IMR-90 (cell line): Measurements from ENCODE around the gene TRIM26. TPM values are rescaled to one million over a fixed set of nuclear protein-coding genes. Genes with fewer than 3 reads are reported as not detected.

Experiments used
- ATAC-seq: fragments of 200-7000 bp; cut with Tn5 transposase; 2 replicates; pipeline ENCODE4 v1.9.1; 2020; ENCODE audit warnings: low read depth, mild to moderate bottlenecking, moderate library complexity
- BruUV-seq: library from RNA; stranded (reverse); fragments of 400-500 nt; replicated peaks from 2 replicates; lab custom pipeline; 2021; lab: Mats Ljungman, UMichigan
- CTCF ChIA-PET: fragments of 300-600 bp; formaldehyde crosslinking; extraction: SDS; loops from one replicate; lab custom pipeline; 2021; ENCODE audit warnings: antibody characterized with exemption; lab: Yijun Ruan, JAX
- POLR2A ChIA-PET: fragments of 300-600 bp; sonication (Branson Sonifier 250); formaldehyde crosslinking; loops from one replicate; lab custom pipeline; 2022; ENCODE audit warnings: antibody characterized with exemption; ENCODE audit not compliant: unreplicated experiment; lab: Charles Lee
- DNase-seq: peaks from one replicate; pipeline ENCODE4 v3.0.0; 2013
- H2AFZ ChIP-seq: replicated peaks from 2 replicates; pipeline ENCODE3; 2013; ENCODE audit warnings: low read length, mild to moderate bottlenecking; ENCODE audit not compliant: poor library complexity
- H2AK5ac ChIP-seq: 2 replicates; pipeline ENCODE4 v1.6.1; 2013; ENCODE audit warnings: low read depth, low read length, inconsistent platforms
- H2AK9ac ChIP-seq: replicated peaks from 2 replicates; pipeline ENCODE3; 2013; ENCODE audit warnings: mild to moderate bottlenecking, low read depth, low read length, moderate library complexity; ENCODE audit not compliant: poor library complexity
- H2BK120ac ChIP-seq: 2 replicates; pipeline ENCODE4 v1.6.1; 2013; ENCODE audit warnings: low read depth, low read length, inconsistent platforms
- H2BK15ac ChIP-seq: 3 replicates; pipeline ENCODE4 v1.6.1; 2013; ENCODE audit warnings: low read depth, low read length, inconsistent platforms
- H2BK20ac ChIP-seq: 2 replicates; pipeline ENCODE4 v1.6.1; 2013; ENCODE audit warnings: low read depth, mild to moderate bottlenecking, inconsistent platforms, low read length, moderate library complexity
- H2BK5ac ChIP-seq: 2 replicates; pipeline ENCODE4 v1.6.1; 2013; ENCODE audit warnings: mild to moderate bottlenecking, low read depth, low read length, inconsistent platforms; ENCODE audit not compliant: poor library complexity, severe bottlenecking
- H3K14ac ChIP-seq: replicated peaks from 2 replicates; pipeline ENCODE4 v1.6.1; 2013; ENCODE audit warnings: low read depth, low read length, inconsistent platforms
- H3K18ac ChIP-seq: 2 replicates; pipeline ENCODE4 v1.6.1; 2013; ENCODE audit warnings: low read depth, low read length, control low read depth
- H3K23ac ChIP-seq: 2 replicates; pipeline ENCODE4 v1.6.1; 2013; ENCODE audit warnings: low read depth, low read length, inconsistent platforms
- H3K27ac ChIP-seq: 2 replicates; pipeline ENCODE4 v1.5.1; 2013; ENCODE audit warnings: mild to moderate bottlenecking, control low read depth, low read length; ENCODE audit not compliant: insufficient read depth
- H3K27me3 ChIP-seq: 2 replicates; pipeline ENCODE4 v1.6.1; 2013; ENCODE audit warnings: low read length; ENCODE audit not compliant: control insufficient read depth, insufficient read depth
- H3K36me3 ChIP-seq: 2 replicates; pipeline ENCODE4 v1.6.1; 2013; ENCODE audit warnings: low read length, mixed read lengths; ENCODE audit not compliant: control insufficient read depth, insufficient read depth
- H3K4ac ChIP-seq: 2 replicates; pipeline ENCODE4 v1.6.1; 2013; ENCODE audit warnings: low read depth, low read length, inconsistent platforms
- H3K4me1 ChIP-seq: 2 replicates; pipeline ENCODE4 v1.6.1; 2013; ENCODE audit warnings: low read length, mixed read lengths; ENCODE audit not compliant: control insufficient read depth, insufficient read depth
- H3K4me2 ChIP-seq: 2 replicates; pipeline ENCODE4 v1.6.1; 2013; ENCODE audit warnings: low read depth, mild to moderate bottlenecking, control low read depth, low read length, moderate library complexity
- H3K4me3 ChIP-seq: 2 replicates; pipeline ENCODE4 v1.5.1; 2013; ENCODE audit warnings: low read depth, mild to moderate bottlenecking, control low read depth, low read length, moderate library complexity; ENCODE audit not compliant: insufficient read depth
- H3K56ac ChIP-seq: 2 replicates; pipeline ENCODE4 v1.6.1; 2013; ENCODE audit warnings: low read length, inconsistent platforms; ENCODE audit not compliant: insufficient read depth; ENCODE audit errors: extremely low read depth
- H3K79me1 ChIP-seq, 2 experiments: 2 replicates each; pipeline ENCODE4 v1.6.1; 2013; ENCODE audit warnings: low read length in 2 of 2, inconsistent platforms in 1 of 2, low read depth in 1 of 2
- H3K9ac ChIP-seq: 2 replicates; pipeline ENCODE4 v1.6.1; 2013; ENCODE audit warnings: low read depth, low read length, control low read depth
- H3K9me1 ChIP-seq: 2 replicates; pipeline ENCODE4 v1.6.1; 2013; ENCODE audit warnings: low read length, inconsistent platforms; ENCODE audit not compliant: insufficient read depth
- H3K9me3 ChIP-seq: 2 replicates; pipeline ENCODE4 v1.6.1; 2013; ENCODE audit warnings: low read length; ENCODE audit not compliant: control insufficient read depth, insufficient read depth
- H4K20me1 ChIP-seq: 2 replicates; pipeline ENCODE4 v1.6.1; 2013; ENCODE audit warnings: low read length, inconsistent platforms; ENCODE audit not compliant: insufficient read depth
- H4K5ac ChIP-seq: 2 replicates; pipeline ENCODE4 v1.6.1; 2013; ENCODE audit warnings: mild to moderate bottlenecking, low read depth, low read length, control low read depth
- H4K8ac ChIP-seq, 2 experiments: 2 replicates each; pipeline ENCODE4 v1.6.1; 2013; ENCODE audit warnings: low read depth in 2 of 2, low read length in 2 of 2, control low read depth in 1 of 2, inconsistent platforms in 1 of 2
- H4K91ac ChIP-seq: 2 replicates; pipeline ENCODE4 v1.6.1; 2013; ENCODE audit warnings: low read depth, low read length, inconsistent platforms; ENCODE audit not compliant: insufficient read depth
- CEBPB ChIP-seq: IDR thresholded peaks from 2 replicates; pipeline ENCODE4 v1.6.1; 2012; ENCODE audit warnings: low read depth, low read length, improper control_type of control experiment
- MAFK ChIP-seq: IDR thresholded peaks from 2 replicates; pipeline ENCODE4 v1.6.1; 2012; ENCODE audit warnings: low read depth, low read length, improper control_type of control experiment
- SMC3 ChIP-seq: fragments of 150-350 bp; IDR thresholded peaks from 2 replicates; pipeline ENCODE4 v1.6.1; 2016; ENCODE audit warnings: low read depth, mild to moderate bottlenecking, antibody characterized with exemption, low read length, moderate library complexity
- WGBS, 2 experiments: methylation state at CpG; one replicate each; pipeline versions ENCODE4 v1.1.5 to v1.1.7; 2013; ENCODE audit warnings: missing lambda C conversion rate in 2 of 2; ENCODE audit not compliant: insufficient read length in 1 of 2; ENCODE audit errors: extremely low coverage in 2 of 2; 5-methylcytosine and 5-hydroxymethylcytosine counted together
- dilution Hi-C: fragments of 300-500 bp; cut with HindIII; formaldehyde crosslinking; loops from one replicate; pipeline ENCODE4 v1.14.3; 2018; ENCODE audit warnings: low sequenced_read_pairs; ENCODE audit not compliant: unreplicated experiment
- in situ Hi-C: fragments of 300-500 bp; cut with MboI; formaldehyde crosslinking; loops from 3 replicates; pipeline ENCODE4 v1.14.3; 2019; ENCODE audit warnings: low sequenced_read_pairs, inconsistent platforms, mixed read lengths
- intact Hi-C: fragments of 100-400 bp; cut with micrococcal nuclease; formaldehyde crosslinking; loops from 2 replicates; pipeline ENCODE4 v1.10.0; 2022
- polyA plus RNA-seq, 3 experiments: library from polyadenylated mRNA; depleted of rRNA; stranded (reverse); fragments of >200 nt; gene quantifications; 2 replicates each; pipeline ENCODE4 v1.2.3, GENCODE V29; 2012; ENCODE audit warnings: low replicate concordance in 1 of 3
- total RNA-seq: library from RNA; depleted of rRNA; stranded (reverse); fragments of >200 nt; gene quantifications from 2 replicates; pipeline ENCODE4 v1.2.3, GENCODE V29; 2012

The TRIM26 gene
- total and polyA plus RNA-seq, 2 of the 4 experiments (the other 2 are of a cell fraction) = 22.6 to 23.8 TPM

DNA sequence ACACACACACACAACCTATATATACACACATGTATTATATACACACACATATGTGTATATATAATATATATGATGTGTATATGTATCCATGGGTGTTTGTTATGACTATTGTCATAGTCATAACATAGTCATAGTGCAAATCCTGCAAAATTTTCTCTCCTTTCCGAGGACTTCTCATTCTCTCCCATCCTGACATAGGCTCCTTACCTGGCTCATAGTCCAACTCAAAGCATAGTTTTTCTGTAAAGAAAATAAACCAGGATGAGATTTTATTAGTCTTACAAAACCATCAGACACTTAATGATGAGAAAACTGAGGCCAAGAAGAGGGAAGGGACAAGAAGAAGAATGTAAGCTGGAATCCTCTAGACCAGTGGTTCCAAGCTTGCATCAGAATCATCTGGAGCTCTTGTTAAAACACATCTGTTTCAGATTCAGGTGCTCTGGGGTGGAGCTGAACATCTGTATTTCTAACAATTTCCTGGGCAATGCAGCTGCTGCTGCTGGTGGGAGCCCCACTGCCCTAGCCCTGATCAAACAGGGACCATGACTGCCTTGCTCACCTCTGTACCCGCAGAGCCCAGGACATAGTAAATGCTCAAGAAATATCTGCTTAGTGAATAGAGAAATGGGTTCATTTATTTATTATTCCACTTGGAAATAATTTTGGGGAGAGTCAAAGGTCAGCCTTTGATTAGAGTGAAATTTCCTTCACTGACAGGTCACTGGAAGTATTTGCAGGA lies 57.5 kb downstream of the TRIM26 start:
- H4K5ac ChIP-seq = no peak overlapping the region
- no peak for ATAC-seq
- no peak for DNase-seq
- no peak overlapping the region for H2BK20ac ChIP-seq
- no peaks in the 10 kb centered on the region for H4K20me1 ChIP-seq
- H3K4ac ChIP-seq = no peak overlapping the region
- no peak overlapping the region for H2AK9ac ChIP-seq
- no CpG with 5 or more reads among the region's 2 CpGs for WGBS, 2 experiments
- H3K27me3 ChIP-seq = peaks cover 27% of the 10 kb centered on the region
- no peak overlapping the region for H4K91ac ChIP-seq
- no peak overlapping the region for H2BK5ac ChIP-seq
- ChIA-PET CTCF (no interaction called here), POLR2A (no interaction called here)
- no peaks in the 10 kb centered on the region for H3K9me1 ChIP-seq
- H3K79me1 ChIP-seq = no peaks in the 10 kb centered on the region
- no peak overlapping the region for H2BK15ac ChIP-seq
- H3K9ac ChIP-seq = no peak overlapping the region
- H3K14ac ChIP-seq = no peak overlapping the region
- no TSS peak for BruUV-seq
- no peak overlapping the region for H3K27ac ChIP-seq
- no peaks in the 10 kb centered on the region for H3K36me3 ChIP-seq
- no peaks in the 10 kb centered on the region for H3K4me1 ChIP-seq
- H2AK5ac ChIP-seq = no peak overlapping the region
- H3K9me3 ChIP-seq = no peaks in the 10 kb centered on the region
- no peak overlapping the region for H3K4me2 ChIP-seq
- dilution Hi-C loops (no loop called here), in situ Hi-C loops (no loop called here), intact Hi-C loops (no loop called here)
- H3K56ac ChIP-seq = no peak overlapping the region
- H2BK120ac ChIP-seq = no peak overlapping the region
- H3K23ac ChIP-seq = no peak overlapping the region
- H3K4me3 ChIP-seq = no peak overlapping the region
- no peak overlapping the region for H3K18ac ChIP-seq
- no peak overlapping the region for H4K8ac ChIP-seq
- TF ChIP-seq CEBPB (no peak), SMC3 (no peak), MAFK (no peak)
- no peak overlapping the region for H2AFZ ChIP-seq
